SK-N-SH (cell line): ENCODE measurements around the gene DNAH5. TPM values are rescaled to one million over a fixed set of nuclear protein-coding genes. Genes with fewer than 3 reads are reported as not detected.

Source experiments
- CTCF ChIA-PET: fragments of 300-600, 350-600 bp; formaldehyde crosslinking; extraction: SDS; loops from one replicate; lab custom pipeline; 2021; lab: Yijun Ruan, JAX
- POLR2A ChIA-PET: fragments of 350-600 bp; sonication (Branson Sonifier 250); formaldehyde crosslinking; extraction: SDS; loops from one replicate; lab custom pipeline; 2020; ENCODE audit warnings: antibody characterized with exemption, inconsistent platforms; lab: Yijun Ruan, JAX
- DNase-seq: peaks from one replicate; pipeline ENCODE4 v3.0.0; 2012
- H2AFZ ChIP-seq: fragments of 200-600 bp; sonication (generic); 2 replicates; pipeline ENCODE4 v1.8.1; 2016; ENCODE audit warnings: antibody characterized with exemption, mild to moderate bottlenecking, low read depth
- H3F3A ChIP-seq: fragments of 200-600 bp; sonication (generic); replicated peaks from 2 replicates; pipeline ENCODE3; 2016; ENCODE audit warnings: antibody characterized with exemption, mild to moderate bottlenecking; ENCODE audit not compliant: insufficient read depth
- H3K27ac ChIP-seq, 2 experiments: fragments of 200-500 bp in 1 of 2; fragments of 200-600 bp in 1 of 2; sonication (Bioruptor generic) in 1 of 2; sonication (generic), shearing (Covaris generic) in 1 of 2; 2 replicates each; pipeline versions ENCODE4 v1.5.1 to v1.6.1; 2014 to 2016; ENCODE audit warnings: low read depth in 2 of 2, inconsistent platforms in 1 of 2, low read length in 1 of 2, mild to moderate bottlenecking in 1 of 2, mixed read lengths in 1 of 2
- H3K27me3 ChIP-seq: fragments of 200-600 bp; sonication (generic), shearing (Covaris generic); 2 replicates; pipeline ENCODE4 v1.6.1; 2016; ENCODE audit warnings: mixed run types; ENCODE audit not compliant: insufficient read depth
- H3K36me3 ChIP-seq, 2 experiments: fragments of 200-500 bp in 1 of 2; fragments of 200-600 bp in 1 of 2; sonication (Bioruptor generic) in 1 of 2; sonication (generic) in 1 of 2; replicated peaks in 1 of 2; 2 replicates each; pipeline versions ENCODE3 to v1.5.1; 2014 to 2016; ENCODE audit warnings: low read length in 1 of 2, mild to moderate bottlenecking in 1 of 2; ENCODE audit not compliant: insufficient read depth in 2 of 2, control insufficient read depth in 1 of 2
- H3K4me1 ChIP-seq, 2 experiments: fragments of 200-500 bp in 1 of 2; fragments of 200-600 bp in 1 of 2; sonication (Bioruptor generic) in 1 of 2; sonication (generic), shearing (Covaris generic) in 1 of 2; 2 replicates each; pipeline versions ENCODE4 v1.5.1 to v1.6.1; 2014 to 2016; ENCODE audit warnings: low read depth in 1 of 2, low read length in 1 of 2, mixed run types in 1 of 2; ENCODE audit not compliant: insufficient read depth in 2 of 2, control insufficient read depth in 1 of 2
- H3K4me2 ChIP-seq: fragments of 200-600 bp; sonication (generic), shearing (Covaris generic); 2 replicates; pipeline ENCODE4 v1.6.1; 2017; ENCODE audit warnings: mixed run types
- H3K4me3 ChIP-seq, 2 experiments: fragments of 200-500 bp in 1 of 2; fragments of 200-600 bp in 1 of 2; sonication (Bioruptor generic) in 1 of 2; sonication (generic), shearing (Covaris generic) in 1 of 2; 2 replicates each; pipeline versions ENCODE4 v1.5.1 to v1.8.1; 2014 to 2016; ENCODE audit warnings: low read depth in 2 of 2, inconsistent platforms in 1 of 2, low read length in 1 of 2, mild to moderate bottlenecking in 1 of 2, mixed read lengths in 1 of 2, moderate library complexity in 1 of 2
- H3K79me2 ChIP-seq: fragments of 200-600 bp; sonication (generic); 2 replicates; pipeline ENCODE4 v1.8.1; 2017; ENCODE audit warnings: mild to moderate bottlenecking; ENCODE audit not compliant: insufficient read depth
- H3K9ac ChIP-seq: fragments of 200-600 bp; sonication (generic); 2 replicates; pipeline ENCODE4 v1.6.1; 2017; ENCODE audit warnings: mixed run types
- H3K9me2 ChIP-seq: fragments of 200-600 bp; sonication (generic); 2 replicates; pipeline ENCODE4 v1.6.1; 2017; ENCODE audit warnings: mixed run types
- H3K9me3 ChIP-seq: fragments of 200-600 bp; sonication (generic); 2 replicates; pipeline ENCODE4 v1.6.1; 2017; ENCODE audit warnings: mixed run types, mild to moderate bottlenecking, moderate library complexity
- H4K20me1 ChIP-seq: fragments of 200-600 bp; sonication (generic); 2 replicates; pipeline ENCODE4 v1.6.1; 2017; ENCODE audit warnings: mild to moderate bottlenecking, mixed run types; ENCODE audit not compliant: insufficient read depth
- ELF1 ChIP-seq: IDR thresholded peaks from 2 replicates; pipeline ENCODE4 v1.4.0; 2012
- EP300 ChIP-seq, 2 experiments: IDR thresholded peaks; 2 replicates each; pipeline versions ENCODE4 v1.4.0 to v1.6.1; 2012; ENCODE audit warnings: borderline replicate concordance in 1 of 2, low read depth in 1 of 2, low read length in 1 of 2
- FOSL2 ChIP-seq: IDR thresholded peaks from 2 replicates; pipeline ENCODE4 v1.4.0; 2012; ENCODE audit warnings: low read depth, mild to moderate bottlenecking, moderate library complexity, borderline replicate concordance
- FOXM1 ChIP-seq: IDR thresholded peaks from 2 replicates; pipeline ENCODE4 v1.4.0; 2012; ENCODE audit warnings: low read depth, mild to moderate bottlenecking
- GABPA ChIP-seq: IDR thresholded peaks from 2 replicates; pipeline ENCODE4 v1.4.0; 2012; ENCODE audit warnings: low read depth, mild to moderate bottlenecking
- GATA2 ChIP-seq: sonication (generic); formaldehyde crosslinking; IDR thresholded peaks from 2 replicates; pipeline ENCODE4 v1.5.0; 2020; ENCODE audit warnings: mild to moderate bottlenecking, missing genetic modification reagents
- JUND ChIP-seq: IDR thresholded peaks from 2 replicates; pipeline ENCODE4 v1.4.0; 2012
- MAX ChIP-seq: IDR thresholded peaks from 2 replicates; pipeline ENCODE4 v1.4.0; 2012; ENCODE audit warnings: low read depth
- MXI1 ChIP-seq: IDR thresholded peaks from 2 replicates; pipeline ENCODE4 v1.6.1; 2012; ENCODE audit warnings: mild to moderate bottlenecking, low read depth, low read length, improper control_type of control experiment
- NFIC ChIP-seq: IDR thresholded peaks from 2 replicates; pipeline ENCODE4 v1.4.0; 2012; ENCODE audit warnings: borderline replicate concordance
- NRF1 ChIP-seq: IDR thresholded peaks from 2 replicates; pipeline ENCODE4 v1.6.1; 2012; ENCODE audit warnings: low read depth, mild to moderate bottlenecking, low read length
- PBX3 ChIP-seq: IDR thresholded peaks from 2 replicates; pipeline ENCODE4; 2012
- RAD21 ChIP-seq: IDR thresholded peaks from 2 replicates; pipeline ENCODE4 v1.6.1; 2012; ENCODE audit warnings: mild to moderate bottlenecking, low read length
- RCOR1 ChIP-seq: fragments of 150-350 bp; IDR thresholded peaks from 2 replicates; pipeline ENCODE4 v1.6.1; 2017; ENCODE audit warnings: antibody characterized with exemption, low read length
- RFX5 ChIP-seq: IDR thresholded peaks from 2 replicates; pipeline ENCODE4 v1.6.1; 2012; ENCODE audit warnings: mild to moderate bottlenecking, improper control_type of control experiment, low read length
- RXRA ChIP-seq: IDR thresholded peaks from 2 replicates; pipeline ENCODE4 v1.4.0; 2012; ENCODE audit warnings: low read depth, mild to moderate bottlenecking, borderline replicate concordance
- SMC3 ChIP-seq: IDR thresholded peaks from 2 replicates; pipeline ENCODE4 v1.6.1; 2012; ENCODE audit warnings: low read depth, low read length, improper control_type of control experiment
- TAF1 ChIP-seq: IDR thresholded peaks from 2 replicates; pipeline ENCODE4 v1.6.1; 2012; ENCODE audit warnings: low read depth, mild to moderate bottlenecking, low read length, moderate library complexity, borderline replicate concordance
- TCF12 ChIP-seq: IDR thresholded peaks from 2 replicates; pipeline ENCODE4 v1.4.0; 2012
- USF1 ChIP-seq: IDR thresholded peaks from 2 replicates; pipeline ENCODE4 v1.4.0; 2012; ENCODE audit warnings: low read depth, borderline replicate concordance
- USF2 ChIP-seq: fragments of 150-350 bp; IDR thresholded peaks from 2 replicates; pipeline ENCODE4 v1.6.1; 2017; ENCODE audit warnings: antibody characterized with exemption, low read length, low read depth, borderline replicate concordance
- ZBTB33 ChIP-seq: IDR thresholded peaks from 2 replicates; pipeline ENCODE4 v1.4.0; 2012; ENCODE audit warnings: low read depth, borderline replicate concordance
- WGBS: methylation state at CpG from one replicate; pipeline ENCODE4 v1.1.6; 2017; ENCODE audit warnings: low lambda C conversion rate; 5-methylcytosine and 5-hydroxymethylcytosine counted together
- polyA plus RNA-seq, 3 experiments: library from polyadenylated mRNA; depleted of rRNA; stranded (reverse); fragments of >200 nt; gene quantifications; 2 replicates each; pipeline ENCODE4 v1.2.3, GENCODE V29; 2012

DNAH5 gene
- polyA plus RNA-seq, 1 of the 3 experiments (the other 2 are of a cell fraction): 0.74 TPM

GRCh38 chr5:13658152-13658551, 286.3 kb downstream of the DNAH5 start:
- POLR2A ChIA-PET: no interaction called here

GRCh38 chr5:13653709-13654108, 290.8 kb downstream of the DNAH5 start:
- Histone ChIP-seq H3K9me2 (no peaks in the 10 kb centered on the region), H3K9ac (no peak overlapping the region), H3K9me3 (no peaks in the 10 kb centered on the region), H3F3A (no peaks in the 10 kb centered on the region), H3K4me2 (no peak overlapping the region), H3K27me3 (peaks cover 8% of the 10 kb centered on the region; the same call in 1 of the 2 replicates), H3K79me2 (no peaks in the 10 kb centered on the region), H4K20me1 (no peaks in the 10 kb centered on the region), H2AFZ (no peak overlapping the region), H3K4me3 (no peak overlapping the region), H3K27ac (no peak overlapping the region), H3K4me1 (no peaks in the 10 kb centered on the region), H3K36me3 (no peaks in the 10 kb centered on the region)
- DNase-seq: no peak
- ChIA-PET POLR2A (no interaction called here), CTCF (interaction anchor here (1.2 kb wide), 1 partner anchor 21 kb away, joined by 4 read pairs; no protein-coding TSS in a partner anchor)
- TF ChIP-seq PBX3 (no peak), NFIC (no peak), ELF1 (no peak), GABPA (no peak), NRF1 (no peak), MAX (no peak), RXRA (no peak), RCOR1 (no peak), SMC3 (no peak), TAF1 (no peak), FOSL2 (no peak), USF1 (no peak), GATA2 (CRISPR knock-in tag) (no peak), EP300 (IDR thresholded peaks at IDR 0.05; ENCODE audit: borderline replicate concordance in 1 of 2, low read depth in 1 of 2, low read length in 1 of 2) (no peak), RFX5 (no peak), MXI1 (no peak), JUND (no peak), FOXM1 (no peak), USF2 (no peak)
- 1% methylated on average over 2 of the region's 2 CpGs for WGBS

More at GRCh38 chr5:13658152-13658551, 286.3 kb downstream of the DNAH5 start:
- no peaks in the 10 kb centered on the region for H4K20me1 ChIP-seq
- H3K36me3 ChIP-seq: no peaks in the 10 kb centered on the region
- no peaks in the 10 kb centered on the region for H3K4me1 ChIP-seq
- no peak for DNase-seq
- H3K27me3 ChIP-seq: peaks cover 8% of the 10 kb centered on the region; the same call in 1 of the 2 replicates
- H3K4me3 ChIP-seq: no peak overlapping the region
- TF ChIP-seq TCF12 (no peak), RAD21 (no peak), RCOR1 (no peak), ZBTB33 (no peak)
- no peaks in the 10 kb centered on the region for H3K79me2 ChIP-seq
- no peak overlapping the region for H3K4me2 ChIP-seq
- CTCF ChIA-PET: no interaction called here
- no peaks in the 10 kb centered on the region for H3K9me3 ChIP-seq
- 0% methylated on average over 1 of the region's 1 CpG for WGBS
- H3K27ac ChIP-seq: no peak overlapping the region
- H3F3A ChIP-seq: no peaks in the 10 kb centered on the region
- no peak overlapping the region for H2AFZ ChIP-seq
- no peak overlapping the region for H3K9ac ChIP-seq
- no peaks in the 10 kb centered on the region for H3K9me2 ChIP-seq
